ENCODE data around the gene SLC25A42.
"Not testable (repeated sequence)": the region's sequence is repeated elsewhere in the genome, so short reads cannot be mapped to it uniquely, and the experiment has no call there.

Gene SLC25A42

DNA sequence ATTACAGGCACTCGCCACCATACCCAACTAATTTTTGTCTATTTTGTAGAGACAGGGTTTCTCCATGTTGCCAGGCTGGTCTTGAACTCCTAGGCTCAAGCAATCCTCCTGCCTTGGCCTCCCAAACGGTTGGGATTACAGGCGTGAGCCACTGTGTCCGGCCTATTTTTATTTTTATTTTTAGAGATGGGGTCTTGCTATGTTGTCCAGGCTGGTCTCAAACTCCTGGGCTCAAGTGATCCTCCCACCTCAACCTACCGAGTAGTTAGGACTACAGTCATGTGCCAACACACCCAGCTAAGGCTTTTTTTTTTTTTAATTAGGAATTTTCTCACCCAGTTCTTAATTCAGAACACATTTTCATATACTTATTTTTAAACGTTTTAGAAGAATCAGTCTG, 71.9 kb downstream of the SLC25A42 start:
- DNase-seq (ENCODE audit: low read depth) = not testable (repeated sequence)

DNA sequence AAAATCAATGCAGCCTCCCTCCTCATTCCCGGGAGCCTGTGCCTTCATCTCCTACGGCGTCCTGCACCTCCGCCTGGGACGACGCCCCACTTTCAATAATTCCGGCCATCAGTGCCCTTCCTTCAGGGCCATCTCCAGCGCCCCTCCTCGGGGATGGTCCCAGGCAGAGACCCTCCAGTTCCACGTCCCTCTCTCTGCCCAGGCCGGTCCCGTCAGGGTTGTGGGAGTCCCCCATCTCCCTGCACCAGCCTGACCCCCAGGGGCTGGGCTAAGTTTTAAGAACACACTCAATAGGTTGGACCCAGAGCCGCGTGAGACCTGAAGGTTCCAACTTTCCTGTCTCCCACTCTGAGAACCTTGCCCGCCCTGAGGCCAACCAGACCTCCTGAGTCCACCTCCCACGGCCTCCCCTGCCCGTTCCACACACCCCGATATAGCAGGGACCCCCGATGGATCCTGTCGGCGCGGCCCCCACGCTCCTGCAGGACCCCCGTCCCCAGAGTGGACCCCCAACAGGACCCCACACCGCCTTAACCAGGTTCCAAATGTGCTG, 73.8 kb downstream of the SLC25A42 start:
- no peak for DNase-seq (ENCODE audit: low read depth)

DNA sequence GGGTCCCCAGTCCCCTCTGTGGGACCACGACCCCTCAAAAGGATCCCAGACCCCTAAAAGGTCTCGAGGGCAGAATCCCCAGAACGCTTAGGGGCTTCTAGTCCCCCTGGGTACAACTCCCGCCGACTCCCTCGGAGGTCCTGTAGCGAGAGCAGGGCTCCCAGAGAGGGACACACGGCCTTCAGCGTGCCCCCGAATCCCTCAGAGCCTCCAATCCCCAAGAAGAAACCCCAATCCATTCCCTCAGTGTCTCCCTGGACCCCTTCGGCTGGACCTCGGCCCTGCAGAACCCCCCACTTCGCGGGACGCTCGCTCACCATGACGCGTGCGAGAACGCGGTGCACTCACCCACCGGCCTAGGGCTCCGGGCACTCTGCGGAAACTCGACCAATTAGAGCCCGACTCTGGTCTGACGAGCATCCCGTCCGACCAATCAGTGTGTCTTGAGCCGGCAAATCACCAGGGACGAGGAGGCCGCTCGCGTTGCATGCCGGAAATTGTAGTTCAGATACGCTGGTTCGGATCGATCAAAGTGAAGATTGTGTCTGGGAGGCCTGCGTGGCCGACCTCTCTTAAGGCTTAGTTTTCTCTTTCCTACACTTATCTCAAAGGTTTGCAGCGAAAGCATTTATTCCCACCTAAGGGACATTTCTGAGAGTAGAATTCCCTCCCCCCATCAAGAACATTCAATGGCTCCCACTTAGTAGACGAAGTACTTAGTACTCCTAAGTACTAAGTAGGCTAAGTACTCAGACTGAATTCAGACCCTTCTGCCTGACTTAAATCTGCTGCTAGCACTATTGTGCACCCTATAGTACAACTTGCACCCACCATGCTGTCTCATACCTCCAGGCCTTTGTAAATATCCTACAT, 74.6 kb downstream of the SLC25A42 start, which contains the start of gene TMEM161A:
Gene TMEM161A (minus strand): TSS at position 370 of the 873 bp plus-strand sequence. CDS start 50 bp downstream, at position 320.
- DNase-seq (ENCODE audit: low read depth) = peak; percentile 87

DNA sequence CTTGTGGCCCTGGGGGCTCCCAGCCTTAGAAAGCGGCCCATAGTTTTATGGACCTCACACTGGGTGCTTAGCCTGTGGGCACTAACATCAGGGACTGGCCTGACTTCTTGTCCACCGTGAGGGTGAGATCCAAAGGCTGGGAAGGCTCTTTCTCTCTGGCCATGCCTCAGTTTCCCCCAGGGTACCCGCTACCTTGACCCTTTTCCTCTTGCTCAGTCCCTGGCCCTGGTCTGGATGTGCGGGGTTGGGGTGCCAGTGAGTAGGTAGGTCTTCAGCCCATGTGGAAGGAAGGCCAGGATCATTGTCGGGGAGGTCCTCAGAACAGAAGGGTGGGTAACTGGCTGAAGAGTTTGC, 76.1 kb downstream of the SLC25A42 start:
- no peak for DNase-seq (ENCODE audit: low read depth)

DNA sequence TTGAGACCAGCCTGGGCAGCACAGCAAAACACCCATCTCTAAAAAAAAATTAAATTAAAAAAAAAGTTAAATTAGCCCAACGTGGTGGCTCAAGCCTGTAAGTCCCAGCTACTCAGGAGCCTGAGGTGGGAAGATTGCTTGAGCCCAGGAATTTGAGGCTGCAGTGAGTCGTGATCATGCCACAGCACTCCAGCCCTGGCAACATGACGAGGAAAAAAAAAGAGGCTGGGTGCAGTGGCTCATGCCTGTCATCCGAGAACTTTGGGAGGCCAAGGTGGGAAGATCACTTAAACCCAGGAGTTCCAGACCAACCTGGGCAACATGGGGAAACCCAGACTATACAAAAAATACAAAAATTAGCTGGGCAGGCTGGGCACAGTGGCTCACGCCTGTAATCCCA, 76.7 kb downstream of the SLC25A42 start:
- no peak for DNase-seq (ENCODE audit: low read depth)

DNA sequence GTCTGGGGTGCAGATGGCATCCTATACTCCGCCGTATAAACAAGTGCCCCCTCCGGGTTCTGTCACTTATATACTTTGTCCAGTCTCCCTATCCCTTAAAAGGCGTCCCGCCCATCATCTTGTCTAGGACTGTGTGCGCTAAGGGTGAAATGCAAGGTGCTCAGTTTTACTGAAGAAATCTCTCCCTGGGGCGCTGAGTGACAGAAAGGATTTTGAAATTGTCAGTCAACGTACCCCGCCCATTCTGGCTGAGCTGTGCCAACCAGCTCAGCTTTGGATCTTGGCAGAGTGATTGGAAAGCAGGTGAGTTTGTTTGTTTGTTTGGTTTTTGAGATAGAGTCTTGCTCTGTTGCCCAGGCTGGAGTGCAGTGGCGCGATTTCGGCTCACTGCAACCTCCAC, 78.6 kb downstream of the SLC25A42 start:
- no peak for DNase-seq (ENCODE audit: low read depth)

DNA sequence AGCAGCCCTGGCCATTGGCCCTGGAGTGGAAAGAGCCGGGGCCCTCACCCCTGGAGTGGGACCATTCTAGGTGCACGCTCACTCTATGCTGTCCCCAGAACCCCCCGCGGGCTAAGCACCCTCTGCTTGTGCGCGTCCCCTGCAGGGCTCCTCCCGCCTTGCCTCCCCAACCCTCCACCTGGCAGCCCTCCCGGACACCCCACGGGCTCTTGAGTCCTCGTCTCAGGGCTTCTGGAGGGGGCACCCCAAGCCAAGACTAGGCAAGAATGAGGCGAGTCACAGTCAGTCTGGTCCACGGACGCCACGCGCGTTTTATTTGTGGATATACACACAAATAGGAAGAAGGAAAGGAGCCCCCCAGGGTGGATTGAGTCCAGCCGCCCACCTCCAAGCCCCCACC, 81.5 kb downstream of the SLC25A42 start:
- no peak for DNase-seq (ENCODE audit: low read depth)

DNA sequence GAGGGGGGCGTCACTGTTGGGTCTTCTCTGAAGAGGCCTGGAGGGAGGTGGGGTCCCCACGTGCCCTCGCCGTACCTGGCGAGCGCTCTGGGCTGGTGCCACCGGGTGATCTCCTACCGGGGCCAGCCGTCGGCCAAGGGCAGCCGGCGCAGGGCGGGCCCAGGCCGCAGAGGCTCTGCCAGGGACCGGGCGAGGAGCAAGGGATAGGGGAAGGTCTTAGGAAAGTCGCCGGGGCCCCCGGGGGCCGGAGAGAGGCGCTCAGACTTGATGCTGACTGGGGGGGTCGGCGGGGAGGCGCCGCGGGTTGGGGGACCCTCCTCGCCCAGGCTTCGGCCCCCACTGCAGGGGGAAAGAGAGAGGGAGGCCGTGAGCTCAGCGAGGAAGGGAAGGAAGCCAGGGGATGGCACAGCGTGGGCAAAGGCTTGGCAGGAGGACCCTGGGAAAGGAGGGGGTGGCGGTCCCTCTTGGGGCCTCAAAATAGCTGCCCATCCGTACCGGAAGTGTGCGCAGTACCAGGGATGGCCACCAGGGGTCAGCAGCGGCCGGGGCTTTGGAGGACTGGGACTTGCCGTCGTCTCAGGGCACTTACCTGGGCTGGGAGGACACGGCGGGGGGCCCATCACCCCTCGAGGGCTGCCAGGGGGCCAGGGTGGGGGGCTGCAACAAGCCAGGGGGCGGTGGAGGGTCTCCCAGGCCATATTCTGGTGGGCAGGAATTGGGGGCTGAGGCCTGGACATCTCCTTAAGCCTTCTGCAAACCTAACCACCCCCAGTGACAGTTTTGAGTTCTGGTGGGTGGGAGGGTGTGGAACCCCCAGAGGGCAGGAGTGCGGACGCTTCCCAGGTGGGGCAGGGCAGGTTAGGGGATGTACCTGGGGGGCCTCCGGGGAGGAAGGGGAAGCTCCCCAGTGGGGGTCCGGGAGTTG, 82.2 kb downstream of the SLC25A42 start:
- peak; percentile 93 for DNase-seq (ENCODE audit: low read depth)

DNA sequence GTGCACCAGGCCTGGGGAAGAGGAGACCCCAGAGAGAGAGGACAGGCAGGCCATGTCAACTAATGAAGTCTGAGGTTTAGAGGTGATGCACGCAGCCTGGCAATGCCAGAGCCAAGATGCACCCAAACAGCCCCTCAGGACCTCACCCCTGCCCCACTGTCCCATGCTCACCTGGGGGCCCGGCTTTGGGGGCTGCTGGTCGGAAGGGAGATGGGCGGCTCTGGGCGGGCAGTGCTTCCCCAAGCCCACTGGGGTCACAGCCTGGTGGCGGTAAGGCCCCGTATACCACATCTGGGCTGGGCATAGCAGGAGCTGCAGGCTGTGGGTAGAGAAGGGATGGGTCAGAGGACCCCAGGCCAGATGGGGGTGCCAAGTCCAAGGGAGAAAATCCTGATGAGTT, 83.1 kb downstream of the SLC25A42 start:
- no peak for DNase-seq (ENCODE audit: low read depth)

DNA sequence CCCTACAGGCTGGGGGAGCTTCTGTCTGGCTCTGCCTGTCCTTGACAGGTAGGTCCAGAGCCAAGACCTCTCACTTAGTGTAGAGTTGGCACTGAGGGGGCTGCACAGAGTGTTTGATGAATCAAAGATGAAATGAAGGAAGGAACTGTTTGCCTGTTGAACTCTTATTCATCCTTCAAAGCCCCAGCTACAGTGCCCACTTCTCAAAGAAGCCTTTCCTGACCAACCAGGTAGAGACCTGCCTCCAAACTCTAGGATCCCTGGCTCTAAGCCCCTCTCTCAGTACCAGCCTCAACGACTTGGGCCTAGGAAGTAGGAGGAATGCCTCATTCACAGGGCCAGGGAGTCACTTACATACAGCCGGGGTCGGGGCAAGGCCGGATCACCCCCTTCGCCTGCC, 83.5 kb downstream of the SLC25A42 start:
- DNase-seq (ENCODE audit: low read depth) = no peak

DNA sequence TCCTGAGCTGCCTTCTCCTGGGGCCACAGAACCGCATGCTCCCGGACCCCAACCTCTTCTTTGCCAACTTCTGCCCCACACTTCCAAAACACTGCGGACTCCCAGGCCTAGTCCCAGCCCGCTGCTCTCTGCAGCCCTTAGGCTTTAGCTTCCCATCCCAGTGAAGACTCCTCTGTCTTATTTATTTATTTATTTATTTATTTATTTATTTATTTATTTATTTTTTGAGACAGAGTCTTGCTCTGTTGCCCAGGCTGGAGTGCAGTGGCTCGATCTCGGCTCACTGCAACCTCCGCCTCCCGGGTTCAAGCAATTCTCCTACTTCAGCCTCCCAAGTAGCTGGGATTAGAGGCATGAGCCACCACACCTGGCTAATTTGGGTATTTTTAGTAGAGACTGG, 84.7 kb downstream of the SLC25A42 start:
- DNase-seq (ENCODE audit: low read depth) = not testable (repeated sequence)

DNA sequence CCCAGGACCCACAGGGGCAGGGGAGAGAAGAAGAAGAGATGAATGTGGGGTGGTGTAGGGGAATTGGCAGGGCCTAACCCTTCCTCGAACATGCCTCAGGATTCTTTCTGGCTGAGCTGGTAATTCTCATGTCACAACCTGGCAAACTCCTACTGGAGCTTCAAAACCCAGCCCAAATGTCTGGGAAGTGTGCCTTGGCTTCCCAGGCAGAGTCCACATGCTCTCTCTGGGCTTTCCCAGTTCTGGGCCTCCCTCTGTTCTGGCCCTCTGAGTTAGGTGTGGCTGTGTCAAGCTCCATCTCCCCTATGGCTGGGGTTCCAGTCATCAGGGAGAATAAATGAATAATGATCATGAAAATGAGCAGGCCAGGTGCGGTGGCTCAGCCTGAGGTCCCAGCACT, 85.6 kb downstream of the SLC25A42 start:
- no peak for DNase-seq (ENCODE audit: low read depth)

DNA sequence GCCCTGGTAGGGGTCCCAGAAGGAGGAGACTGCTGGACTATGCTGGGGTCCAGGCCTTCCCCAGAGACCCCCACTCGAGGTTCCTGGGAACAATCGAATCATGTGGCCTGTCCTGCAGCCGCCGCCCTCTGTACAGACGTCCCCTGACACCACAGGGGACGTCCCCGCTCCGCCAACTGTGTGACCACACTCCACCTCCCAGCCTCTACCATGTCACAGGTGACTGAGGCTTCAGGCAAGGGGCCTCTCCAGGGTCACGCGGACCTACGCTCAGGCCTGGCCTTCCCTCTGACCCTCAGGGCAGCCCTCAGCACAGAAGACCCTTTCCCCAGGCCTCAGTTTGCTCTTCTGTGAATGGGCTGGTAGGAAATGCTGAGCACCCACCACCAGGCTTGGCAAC, 87.6 kb downstream of the SLC25A42 start:
- DNase-seq (ENCODE audit: low read depth) = no peak

DNA sequence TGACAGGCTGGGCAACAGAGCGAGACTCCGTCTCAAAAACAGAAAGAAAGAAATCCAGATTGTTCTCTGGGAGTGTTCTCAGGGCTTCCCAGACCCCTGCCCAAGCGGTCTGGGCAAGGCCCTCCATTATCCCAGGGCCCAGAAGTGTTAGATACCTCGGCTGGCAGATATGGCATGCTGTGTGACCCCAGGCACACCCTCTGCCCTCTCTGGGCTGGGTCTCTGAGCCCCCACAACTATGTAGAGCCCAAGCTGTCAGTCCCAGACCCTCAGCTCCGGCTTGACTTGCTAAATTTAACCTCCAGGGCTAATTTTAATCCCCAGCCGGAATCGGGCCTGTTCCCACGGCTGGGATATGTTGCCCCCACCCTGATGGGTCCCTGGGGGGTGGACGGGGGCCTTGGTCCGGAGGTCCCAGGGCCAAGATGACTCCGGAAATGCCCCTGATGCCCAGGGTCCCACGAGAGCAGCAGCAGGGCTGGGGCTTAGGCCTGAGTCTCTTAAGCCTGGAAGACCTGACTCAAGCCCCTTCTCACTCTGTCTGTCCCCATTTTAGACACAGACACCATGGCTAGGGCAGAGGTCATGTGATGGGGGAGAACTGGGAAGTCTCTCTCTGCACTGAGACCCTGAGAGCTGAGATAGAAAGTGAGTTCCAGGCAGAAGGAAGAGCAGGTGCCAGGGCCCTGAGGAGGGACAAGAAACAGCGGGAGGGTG, 89.0 kb downstream of the SLC25A42 start:
- DNase-seq (ENCODE audit: low read depth) = no peak

DNA sequence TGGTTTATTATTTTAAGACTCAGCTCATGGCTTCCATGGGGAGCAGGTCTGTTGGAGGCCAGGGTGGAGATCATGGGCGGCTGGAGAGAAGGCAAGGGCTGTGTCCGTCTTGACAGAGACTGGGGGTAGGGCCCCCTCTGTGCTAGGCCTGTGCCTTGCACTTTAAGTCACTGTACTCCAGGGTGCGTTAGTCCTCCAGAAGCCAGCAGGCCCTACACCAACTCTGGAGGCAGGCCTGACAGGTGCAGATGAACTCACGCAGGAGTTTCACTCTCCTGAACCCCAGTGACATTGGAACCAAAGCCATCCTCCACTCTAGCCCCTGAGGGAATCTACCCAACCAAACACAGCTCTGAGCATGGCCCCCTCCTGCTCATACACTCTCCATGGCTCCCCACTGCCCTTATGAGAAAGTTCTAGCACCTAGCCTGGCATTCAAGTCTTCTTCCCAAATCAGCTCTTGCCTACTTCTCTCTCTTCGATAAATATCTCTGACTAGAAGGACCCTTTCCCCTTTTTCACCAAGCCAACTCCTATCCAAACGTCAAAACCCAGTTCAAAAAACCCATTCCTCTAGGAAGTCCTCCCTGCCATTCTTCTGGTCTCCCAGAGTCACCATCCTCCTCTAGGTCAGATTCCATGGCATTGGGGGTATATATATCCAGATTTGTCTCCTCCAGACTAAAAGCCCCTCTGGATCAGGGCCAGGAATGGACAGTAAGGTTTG, 91.1 kb downstream of the SLC25A42 start:
- no peak for DNase-seq (ENCODE audit: low read depth)

DNA sequence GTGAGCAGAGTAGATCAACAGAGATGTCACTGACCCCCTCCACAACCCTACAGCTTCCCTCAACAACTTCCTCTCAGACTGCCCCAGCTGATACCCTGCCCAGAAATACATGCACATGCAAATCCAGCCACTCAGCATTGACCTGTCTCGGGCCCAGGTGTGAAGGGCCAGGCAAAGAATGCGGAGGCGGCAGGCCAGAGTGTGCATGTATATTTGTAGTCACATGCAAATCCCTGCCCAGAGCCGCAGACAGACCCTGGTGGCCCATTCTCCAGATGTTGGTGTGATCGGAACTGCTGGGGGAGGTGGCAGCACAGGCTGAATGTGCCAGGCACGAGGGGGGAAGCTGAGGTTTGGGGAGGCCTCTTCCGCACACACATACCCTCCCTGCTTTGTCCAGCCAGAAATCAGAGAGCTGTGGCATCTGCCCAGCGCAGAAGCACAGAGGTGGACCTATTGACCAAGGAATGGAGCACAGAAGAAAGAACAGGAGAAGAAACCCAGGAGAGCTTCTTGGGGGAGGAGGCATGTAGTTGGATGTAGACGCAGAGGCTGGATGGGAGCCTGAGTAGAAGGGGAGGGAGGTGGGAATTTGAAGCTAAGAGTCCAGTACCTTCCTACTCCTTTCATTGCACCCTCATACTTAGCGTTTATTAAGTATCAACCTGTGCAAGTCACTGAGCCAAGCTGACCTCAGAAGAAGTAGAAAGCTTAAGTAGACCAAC, 91.9 kb downstream of the SLC25A42 start:
- DNase-seq (ENCODE audit: low read depth) = no peak

DNA sequence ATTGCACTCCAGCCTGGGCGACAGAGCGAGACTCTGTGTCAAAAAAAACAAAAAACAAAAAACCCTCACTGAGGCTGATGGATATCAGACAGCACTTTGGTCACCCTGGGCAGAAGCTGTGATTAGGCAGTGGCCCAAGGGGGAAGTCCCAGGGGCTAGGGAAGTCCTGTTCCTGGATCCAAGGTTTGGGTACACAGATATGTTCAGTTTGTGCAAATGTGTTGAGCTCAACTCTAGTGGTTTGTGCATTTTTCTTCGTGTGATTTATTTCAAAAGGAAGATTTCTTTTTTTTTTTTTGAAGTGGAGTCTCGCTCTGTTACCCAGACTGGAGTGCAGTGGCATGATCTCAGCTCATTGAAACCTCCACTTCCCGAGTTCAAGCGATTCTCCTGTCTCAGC, 94.0 kb downstream of the SLC25A42 start:
- no peak for DNase-seq (ENCODE audit: low read depth)

DNA sequence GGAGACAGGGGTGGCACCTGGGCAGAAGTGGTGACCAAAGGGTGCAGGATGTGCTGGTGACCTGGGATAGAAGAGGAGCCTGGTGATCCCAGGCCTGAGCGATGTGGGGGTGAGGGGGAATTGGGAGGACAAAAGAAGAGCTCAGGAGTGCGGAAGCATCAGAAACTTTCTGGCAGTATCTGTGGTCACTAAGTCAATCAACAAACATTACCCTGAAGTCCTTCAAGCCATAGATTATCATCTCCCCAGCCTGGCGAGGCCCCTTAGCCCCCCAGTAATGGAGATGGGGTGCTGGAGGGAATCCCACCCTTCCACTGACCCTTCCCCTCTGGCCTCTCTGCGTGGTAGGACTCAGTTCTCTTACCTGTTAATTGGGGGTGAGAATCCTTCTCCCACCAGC, 95.7 kb downstream of the SLC25A42 start:
- DNase-seq (ENCODE audit: low read depth) = no peak

DNA sequence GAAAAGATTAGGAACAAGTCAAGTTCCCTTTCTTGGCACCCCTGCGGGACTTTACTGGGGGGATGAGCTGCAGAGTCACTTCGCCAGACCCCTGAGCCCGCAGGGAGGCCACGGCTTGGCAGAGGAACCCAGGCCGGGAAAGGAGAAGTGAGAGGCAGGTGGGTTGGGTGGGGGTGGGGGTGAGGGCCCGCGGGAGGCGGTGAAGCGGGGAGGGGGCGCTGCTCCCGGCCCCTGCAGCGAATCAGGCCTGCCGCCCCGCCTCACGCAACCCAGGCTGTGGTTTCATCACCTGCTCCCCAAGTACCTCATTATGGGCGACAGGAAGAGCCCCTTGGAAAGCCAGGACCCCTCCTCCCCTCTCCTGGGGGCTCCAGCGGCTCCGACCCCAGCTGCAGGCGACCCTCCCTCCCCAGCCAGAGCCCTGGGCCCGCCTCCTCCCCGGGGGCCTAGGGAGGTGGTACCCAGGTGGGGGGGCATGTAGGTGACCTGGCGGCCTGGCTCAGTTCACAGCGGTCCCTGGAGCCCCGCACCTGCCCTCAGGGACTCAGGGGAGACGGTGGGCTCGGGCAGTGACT, 96.8 kb downstream of the SLC25A42 start:
- DNase-seq (ENCODE audit: low read depth) = no peak

DNA sequence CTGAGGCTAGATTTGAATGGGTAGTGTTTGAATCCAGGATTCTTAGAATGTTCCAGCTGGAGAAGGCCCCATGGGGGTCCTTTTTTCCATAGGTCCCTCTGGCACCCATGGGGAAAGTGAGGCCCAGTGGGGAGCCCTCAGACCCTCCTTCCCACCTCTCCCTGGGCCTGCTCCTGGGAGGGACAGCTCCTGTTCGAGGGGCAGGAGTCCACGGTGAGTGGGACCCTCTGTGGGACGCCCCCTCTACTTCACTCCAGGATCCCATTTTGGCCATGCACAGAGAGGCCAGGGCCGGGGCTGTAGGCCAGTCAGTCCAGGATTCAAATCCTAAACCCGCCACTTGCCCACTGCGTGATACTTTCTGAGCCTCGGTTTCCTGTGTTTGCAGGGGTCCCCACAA, 98.7 kb downstream of the SLC25A42 start:
- no peak for DNase-seq (ENCODE audit: low read depth)

Data from stimulated activated CD8-positive, alpha-beta memory T cell treated with anti-CD3 and anti-CD28 coated beads, Interleukin-15, amount 100 ng/mL, for 24 hours (primary cell).